Suppressor macrophage (primary cell): ENCODE results near the gene MBD2.
"Not testable (repeated sequence)": the region's sequence is repeated elsewhere in the genome, so short reads cannot be mapped to it uniquely, and the experiment has no call there.

Experiments
- DNase-seq, 4 experiments: peaks; one replicate each; pipeline ENCODE4 v3.0.0-alpha.2; 2020 to 2022
- total RNA-seq, 17 experiments: gene quantifications; one replicate each; lab custom pipeline; 2026; ENCODE audit warnings: mixed read lengths in 6 of 17, inconsistent platforms in 3 of 17; lab: John Stamatoyannopoulos, UW

Gene MBD2, protein sequence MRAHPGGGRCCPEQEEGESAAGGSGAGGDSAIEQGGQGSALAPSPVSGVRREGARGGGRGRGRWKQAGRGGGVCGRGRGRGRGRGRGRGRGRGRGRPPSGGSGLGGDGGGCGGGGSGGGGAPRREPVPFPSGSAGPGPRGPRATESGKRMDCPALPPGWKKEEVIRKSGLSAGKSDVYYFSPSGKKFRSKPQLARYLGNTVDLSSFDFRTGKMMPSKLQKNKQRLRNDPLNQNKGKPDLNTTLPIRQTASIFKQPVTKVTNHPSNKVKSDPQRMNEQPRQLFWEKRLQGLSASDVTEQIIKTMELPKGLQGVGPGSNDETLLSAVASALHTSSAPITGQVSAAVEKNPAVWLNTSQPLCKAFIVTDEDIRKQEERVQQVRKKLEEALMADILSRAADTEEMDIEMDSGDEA
- total RNA-seq, result 74.7 to 126 (median 89.5) reads per million in 17 experiments

DNA sequence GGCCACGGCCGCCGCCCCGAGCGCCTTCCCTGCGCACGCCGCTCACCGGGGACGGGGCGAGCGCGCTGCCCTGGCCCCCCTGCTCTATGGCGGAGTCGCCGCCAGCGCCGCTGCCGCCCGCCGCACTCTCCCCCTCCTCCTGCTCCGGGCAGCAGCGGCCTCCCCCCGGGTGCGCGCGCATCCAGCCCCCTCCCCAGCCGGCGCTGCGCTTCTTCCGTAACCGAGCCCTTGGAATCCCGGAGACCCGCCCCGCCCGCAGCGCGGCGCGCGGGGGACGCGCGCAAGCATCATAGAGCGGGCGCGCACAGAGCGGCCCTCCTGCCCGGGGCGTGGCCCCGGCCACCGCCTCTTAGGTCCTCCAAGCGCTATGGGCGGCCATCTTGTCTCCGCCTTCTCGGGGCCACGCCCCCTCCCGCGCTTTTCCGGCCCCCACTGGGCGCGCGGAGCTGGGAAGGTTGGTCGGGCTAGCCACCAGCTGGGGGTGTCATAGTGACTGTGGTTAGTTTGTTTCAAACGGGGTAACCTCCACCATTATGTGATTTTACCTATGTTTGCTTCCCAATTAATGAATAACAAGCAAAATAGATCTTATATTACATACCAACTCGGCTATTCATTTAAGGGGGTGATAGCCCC, at the start of gene MBD2:
TSS of gene MBD2 (minus strand) at position 291 of the 636 bp plus-strand sequence. CDS start at position 181, 110 bp downstream.
- DNase-seq, result peak; percentile 97 to 99 (median 98)

DNA sequence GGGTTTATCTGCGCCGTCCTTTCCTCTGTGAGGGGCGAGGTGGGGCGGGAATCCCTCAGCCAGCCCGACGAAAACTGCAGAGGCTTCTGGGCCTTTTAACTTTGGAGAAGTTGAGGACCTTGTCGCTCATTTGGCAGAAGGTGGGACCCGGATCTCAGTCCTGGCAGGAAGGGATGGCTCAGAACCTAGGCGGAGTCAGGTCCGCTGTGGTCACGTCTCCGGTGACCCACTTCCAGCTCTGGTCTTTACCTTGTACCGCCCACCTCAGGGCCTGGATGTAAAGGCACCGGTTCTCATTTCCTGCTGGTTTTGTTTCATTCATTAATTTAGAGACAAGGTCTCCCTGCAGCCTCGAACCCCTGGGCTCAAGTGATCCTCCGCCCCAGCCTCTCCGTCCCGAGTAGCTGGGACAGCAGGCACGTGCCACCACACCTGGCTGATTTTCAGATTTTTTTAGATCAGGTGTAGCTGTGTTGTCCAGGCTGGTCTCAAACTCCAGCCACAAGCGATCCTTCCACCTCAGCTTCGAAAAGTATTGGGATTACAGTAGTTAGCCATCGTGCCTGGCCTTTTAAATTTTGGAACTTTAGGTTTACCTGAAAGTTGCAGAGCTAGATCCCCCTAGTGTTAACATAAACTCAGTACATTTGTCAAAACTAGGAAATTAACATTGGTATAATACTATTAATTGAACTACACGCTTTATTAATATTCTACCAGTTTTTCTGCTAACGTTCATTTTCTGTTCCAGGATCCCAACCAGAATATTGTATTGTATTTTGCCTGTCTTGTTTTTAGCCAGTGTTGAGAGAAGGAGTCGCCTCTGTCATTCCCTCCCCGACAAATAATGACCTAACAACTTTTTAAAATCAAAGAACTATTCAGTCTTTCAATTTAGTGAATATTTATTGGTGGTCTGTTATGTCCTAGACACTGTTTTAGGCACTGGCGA, 45.7 kb upstream of the MBD2 start:
- DNase-seq, result peak in 3 of 4 experiments; percentile 57 to 79 (median 75)

DNA sequence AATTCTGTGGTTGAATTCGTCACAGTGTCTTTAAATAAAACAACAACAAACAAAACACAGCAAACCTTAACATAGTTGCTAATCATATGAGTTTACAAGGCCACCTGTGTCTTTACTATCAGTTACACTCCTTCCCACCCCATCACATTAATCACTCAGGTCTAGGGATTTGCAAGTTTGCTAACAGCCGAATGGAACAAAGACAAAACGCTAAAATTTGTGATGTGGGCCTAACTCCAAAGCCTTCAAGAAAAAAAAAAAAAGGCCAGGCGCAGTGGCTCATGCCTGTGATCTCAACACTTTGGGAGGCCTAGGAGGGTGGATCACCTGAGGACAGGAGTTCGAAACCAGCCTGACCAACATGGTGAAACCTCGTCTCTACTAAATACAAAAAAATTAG, 44.3 kb upstream of the MBD2 start:
- DNase-seq, result peak in 1 of 4 experiments; percentile 12

DNA sequence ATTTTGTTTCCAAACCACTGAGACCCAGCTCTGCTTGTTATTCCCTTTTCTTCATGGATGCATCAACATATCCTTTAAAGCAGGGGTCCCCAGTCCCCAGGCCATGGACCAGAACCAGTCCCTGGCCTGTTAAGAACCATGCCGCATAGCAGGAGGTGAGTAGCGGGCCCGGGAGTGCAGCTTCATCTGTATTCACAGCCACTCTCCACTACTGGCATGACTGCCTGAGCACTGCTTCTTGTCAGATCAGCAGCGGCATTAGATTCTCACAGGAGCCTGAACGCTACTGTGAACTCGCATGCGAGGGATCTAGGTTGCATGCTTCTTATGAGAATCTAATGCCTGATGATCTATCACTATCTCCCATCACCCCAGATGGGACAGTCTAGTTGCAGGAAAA, 43.2 kb upstream of the MBD2 start:
- DNase-seq, result no peak

DNA sequence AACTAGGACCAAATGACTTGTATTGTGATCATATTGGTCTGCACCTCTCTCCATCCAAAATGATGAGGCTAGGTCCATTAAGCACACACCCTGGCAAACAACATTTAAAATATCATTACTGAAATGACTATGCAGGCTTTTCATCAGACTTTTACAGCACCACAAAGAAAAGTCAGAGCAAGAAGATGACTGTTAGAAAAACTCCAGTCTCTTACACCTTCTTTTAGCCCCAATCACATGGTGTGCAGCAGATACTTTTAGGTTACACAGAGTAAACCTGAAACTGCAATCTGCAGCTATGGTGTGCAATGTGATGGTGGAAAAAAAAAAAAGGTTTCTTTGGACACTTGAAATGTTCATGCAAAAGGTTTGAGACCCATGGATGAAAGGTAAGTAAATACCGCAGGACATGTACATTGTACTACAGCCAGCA, 39.5 kb upstream of the MBD2 start:
- DNase-seq, result no peak

DNA sequence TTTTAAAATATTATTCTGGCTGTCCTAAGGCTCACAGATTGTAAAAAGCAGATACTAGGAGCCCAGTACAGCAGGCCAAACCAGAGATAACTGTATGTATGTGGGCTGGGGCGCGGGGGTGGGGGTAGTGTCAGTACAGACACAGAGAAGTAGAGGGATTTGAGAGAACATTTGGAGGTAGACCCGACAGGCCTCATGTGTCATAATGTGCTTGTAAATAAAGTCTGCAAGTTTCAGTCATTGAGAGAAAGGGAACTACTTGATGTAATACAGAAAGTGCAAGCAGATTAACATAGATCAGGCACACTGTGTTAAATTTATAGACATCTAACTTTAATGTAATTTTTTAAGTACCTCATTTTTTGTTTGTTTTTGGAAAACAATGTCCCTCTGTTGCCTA, 37.4 kb upstream of the MBD2 start:
- DNase-seq, result peak; percentile 64 to 86 (median 82)

DNA sequence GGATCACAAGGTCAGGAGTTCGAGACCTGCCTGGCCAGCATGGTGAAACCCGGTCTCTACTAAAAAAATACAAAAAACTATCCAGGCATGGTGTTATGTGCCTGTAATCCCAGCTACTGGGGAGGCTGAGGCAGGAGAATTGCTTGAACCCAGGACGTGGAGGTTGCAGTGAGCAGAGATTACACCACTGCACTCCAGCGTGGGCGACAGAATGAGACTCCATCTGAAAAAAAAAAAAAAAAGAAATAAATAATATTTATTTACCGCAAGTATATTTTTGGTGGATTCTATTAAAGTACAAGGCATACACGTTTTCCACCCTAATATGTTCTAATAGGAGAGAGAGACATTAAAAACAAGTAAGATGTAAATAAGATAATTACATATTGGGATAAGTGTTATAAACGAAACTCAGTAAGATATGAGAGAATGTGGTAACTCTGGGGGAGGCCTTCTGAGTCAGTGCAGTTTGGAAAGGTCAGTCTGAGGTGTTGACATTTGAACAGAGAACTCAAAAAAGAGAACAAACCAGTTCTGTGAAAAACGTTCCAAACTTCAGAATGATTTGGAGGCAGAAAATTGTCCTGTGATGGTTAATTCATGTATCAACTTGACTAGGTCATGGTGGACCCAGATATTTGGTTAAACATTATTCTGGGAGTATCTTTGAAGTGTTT, 36.1 kb upstream of the MBD2 start:
- peak; percentile 75 to 91 (median 82) for DNase-seq

DNA sequence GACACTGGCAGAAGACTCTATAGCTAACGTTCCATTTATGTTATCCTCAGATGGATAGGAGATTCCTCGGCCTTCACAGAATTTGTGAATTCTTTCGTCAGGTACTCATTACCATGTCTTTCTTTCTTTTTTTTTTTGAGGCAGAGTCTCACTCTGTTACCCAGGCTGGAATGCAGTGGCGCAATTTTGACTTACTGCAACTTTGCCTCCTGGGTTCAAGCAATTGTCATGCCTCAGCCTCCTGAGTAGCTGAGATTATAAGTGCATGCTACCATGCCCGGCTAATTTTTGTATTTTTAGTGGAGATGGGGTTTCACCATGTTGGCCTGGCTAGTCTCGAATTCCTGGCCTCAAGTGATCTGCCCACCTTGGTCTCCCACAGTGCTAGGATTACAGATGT, 33.3 kb upstream of the MBD2 start:
- not testable (repeated sequence) for DNase-seq

DNA sequence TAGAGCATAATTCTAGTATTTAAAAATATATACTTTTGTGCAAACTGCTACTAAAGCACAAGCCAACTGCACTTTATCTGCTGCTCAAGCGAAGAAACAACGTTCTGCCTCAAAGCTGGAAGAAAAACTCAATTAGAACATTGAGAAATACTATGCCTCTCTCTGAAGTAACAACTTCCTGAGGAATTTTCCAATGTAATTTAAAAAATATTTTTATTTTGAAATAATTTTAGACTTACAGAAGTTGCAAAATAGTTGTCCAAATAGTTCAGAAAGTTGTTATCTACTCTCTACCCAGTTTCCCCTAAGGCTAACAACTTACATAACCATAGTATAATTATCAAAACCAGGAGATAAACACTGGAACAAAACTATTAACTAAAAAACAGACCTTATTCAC, 32.5 kb upstream of the MBD2 start:
- peak in 3 of 4 experiments; percentile 20 to 60 (median 48) for DNase-seq

DNA sequence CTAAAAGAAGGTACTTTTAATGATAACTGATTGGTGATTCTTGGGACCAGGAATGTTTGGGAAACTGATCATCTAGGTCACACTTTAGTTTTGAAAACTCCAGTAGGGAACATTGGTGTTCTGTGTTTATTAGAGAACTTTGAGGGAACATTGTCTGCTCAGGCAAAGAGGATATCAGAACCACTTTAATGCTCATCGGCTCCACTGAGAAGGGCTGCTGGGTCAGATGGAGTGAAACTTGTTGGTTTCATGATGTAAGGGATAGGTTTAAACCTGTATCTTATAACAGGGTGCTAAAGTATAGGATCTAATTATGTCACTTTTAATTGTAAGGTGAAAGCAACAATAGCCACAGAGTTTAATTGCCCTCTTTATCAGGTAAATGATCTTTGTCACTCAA, 30.7 kb upstream of the MBD2 start:
- DNase-seq, result no peak

DNA sequence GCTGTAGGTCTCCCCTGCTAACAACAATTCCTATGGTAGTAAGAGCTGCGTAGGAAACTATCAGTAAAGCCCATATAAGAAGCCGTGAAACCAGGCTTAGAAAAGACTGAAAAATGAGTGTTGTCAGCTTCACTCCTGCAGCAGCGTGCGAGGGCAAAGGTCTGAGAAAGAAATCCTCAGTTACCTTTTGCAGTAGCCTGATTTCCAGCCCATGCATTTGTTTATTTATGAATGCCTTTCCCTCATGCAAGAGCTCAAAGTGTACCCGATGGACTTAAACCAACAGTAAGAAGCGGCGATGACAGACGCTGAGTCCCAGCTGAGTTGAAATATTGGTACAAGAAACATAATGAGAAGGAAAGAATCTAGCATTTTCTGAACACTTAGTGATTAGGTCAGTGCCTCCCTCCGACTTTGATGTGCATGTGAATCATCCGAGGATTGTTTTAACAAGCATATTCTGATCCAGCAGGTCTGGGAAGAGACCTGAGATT, 29.8 kb upstream of the MBD2 start:
- DNase-seq, result no peak

DNA sequence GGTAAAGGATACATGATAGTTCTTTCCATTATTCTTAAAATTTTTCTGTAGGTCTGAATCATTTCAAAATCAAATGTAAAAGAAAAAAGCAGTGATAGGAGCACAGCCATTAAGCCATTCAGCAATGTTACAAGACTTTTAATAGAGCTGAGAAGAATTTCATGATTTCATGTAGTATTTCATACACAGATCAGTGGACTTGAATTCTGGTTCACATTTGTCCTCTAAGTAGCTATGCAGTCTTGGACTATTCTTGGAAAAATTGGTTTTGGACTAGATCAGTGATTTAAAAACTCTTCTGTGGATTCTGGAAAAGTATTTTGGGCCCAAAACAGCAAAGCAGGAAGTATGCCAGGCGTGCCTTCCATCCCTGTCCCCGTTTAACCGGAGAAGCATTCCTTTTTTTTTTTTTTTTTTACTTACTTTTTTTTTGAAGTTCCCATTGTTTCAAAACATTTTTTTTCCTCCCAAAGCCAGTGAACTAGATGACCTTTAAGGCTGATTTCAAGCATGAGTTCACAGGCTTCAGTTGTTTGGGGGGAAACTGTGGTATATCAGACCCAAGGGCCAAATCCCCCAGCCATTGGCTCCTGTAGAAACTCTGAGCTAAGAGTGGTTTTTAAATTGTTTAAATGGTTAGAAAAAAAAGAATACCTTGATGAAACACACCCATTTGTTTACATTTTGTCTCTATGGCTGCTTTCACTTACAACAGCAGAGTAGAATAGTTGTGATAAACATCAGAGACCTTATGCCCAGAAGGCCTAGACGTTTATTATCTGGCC, 27.3 kb upstream of the MBD2 start:
- DNase-seq, result peak in 3 of 4 experiments; percentile 28 to 51 (median 32)

DNA sequence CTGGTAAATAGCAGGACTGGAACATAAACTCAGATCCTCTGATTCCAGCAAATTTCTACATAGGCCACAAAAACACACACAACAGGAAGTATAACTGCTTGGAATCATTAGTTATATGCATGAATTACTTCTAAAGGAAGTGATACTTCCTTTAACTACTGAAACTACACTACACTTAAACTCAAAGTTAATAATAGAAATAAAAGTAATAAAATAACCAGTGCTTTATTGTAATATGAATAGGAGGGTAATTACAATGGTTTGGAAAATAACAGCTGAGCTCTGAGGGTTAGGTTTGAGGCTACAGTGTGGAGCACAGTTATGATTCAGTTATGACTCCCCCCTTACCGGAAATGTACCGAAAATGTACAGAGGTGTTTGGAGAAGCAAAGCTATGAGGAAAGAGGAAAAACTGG, 26.4 kb upstream of the MBD2 start:
- peak in 3 of 4 experiments; percentile 21 to 71 (median 63) for DNase-seq

DNA sequence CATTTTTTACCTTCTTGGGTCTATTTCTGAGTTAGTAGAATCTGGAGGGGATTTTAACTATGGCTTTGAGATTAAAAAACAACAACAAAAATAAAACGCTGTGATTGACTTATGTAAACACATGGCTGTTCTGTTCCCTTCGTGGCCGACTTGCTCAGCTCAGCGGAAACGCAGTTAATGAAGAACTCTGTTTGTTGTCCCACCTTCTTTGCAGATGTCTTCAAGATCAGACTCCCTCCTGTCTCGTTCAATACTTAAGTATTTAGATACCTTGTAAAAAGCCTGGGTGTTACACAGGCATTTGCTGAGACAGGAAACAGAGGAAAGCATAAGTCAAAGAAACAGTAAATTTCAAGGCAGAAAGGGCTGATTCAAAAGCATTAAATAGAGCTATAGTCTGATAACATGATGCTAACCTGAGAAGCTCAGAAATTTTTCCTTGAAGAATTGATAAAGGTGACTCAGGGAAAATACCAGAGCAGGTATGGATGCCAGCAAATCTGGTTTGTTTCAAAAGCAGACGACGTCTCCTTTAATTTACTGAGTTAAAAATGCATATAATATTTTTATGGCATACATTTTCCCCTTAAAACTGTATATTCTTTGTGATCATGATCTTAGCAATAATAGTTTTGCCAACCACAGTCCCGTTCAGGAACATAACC, 23.2 kb upstream of the MBD2 start:
- no peak for DNase-seq

DNA sequence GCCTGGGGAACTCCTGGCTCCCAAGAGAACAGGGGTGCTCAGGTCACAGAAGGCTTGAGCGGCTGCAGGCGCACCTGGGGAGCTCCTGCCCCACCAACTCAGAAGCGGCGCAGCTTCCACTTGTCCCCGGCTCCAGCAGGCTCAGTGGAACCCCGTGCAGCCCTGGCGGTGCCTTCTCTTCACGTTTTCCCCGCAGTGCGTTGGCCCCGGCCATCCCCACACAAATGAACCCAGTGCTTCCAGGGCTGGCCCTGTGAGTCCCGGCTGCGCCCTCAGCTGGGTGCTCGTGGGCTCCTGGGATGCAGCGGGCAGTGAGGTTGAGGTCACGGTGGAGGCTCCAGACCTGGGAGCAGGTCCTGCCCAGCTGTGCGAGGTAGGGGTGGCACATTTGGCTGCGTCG, 17.9 kb upstream of the MBD2 start:
- no peak for DNase-seq

DNA sequence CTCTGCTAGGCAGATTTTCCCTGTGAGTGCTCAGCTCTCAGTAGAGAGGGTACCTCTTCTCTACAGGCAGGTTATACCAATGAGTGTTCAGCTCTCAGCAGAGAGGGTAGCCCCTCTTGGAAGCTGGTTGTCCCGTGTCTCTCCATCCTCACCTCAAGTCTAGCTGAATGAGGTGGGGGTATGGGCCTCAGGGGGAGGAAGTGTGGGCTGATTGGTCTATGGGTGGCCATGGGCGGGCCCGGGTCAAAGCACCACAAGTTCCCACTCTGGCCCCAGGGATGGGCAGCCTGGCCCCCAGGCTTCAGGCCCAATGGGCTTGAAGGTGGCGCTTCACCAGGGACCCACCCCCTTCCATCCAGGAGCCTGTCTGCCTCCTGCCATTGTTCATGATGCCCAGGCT, 17.0 kb upstream of the MBD2 start:
- no peak for DNase-seq

DNA sequence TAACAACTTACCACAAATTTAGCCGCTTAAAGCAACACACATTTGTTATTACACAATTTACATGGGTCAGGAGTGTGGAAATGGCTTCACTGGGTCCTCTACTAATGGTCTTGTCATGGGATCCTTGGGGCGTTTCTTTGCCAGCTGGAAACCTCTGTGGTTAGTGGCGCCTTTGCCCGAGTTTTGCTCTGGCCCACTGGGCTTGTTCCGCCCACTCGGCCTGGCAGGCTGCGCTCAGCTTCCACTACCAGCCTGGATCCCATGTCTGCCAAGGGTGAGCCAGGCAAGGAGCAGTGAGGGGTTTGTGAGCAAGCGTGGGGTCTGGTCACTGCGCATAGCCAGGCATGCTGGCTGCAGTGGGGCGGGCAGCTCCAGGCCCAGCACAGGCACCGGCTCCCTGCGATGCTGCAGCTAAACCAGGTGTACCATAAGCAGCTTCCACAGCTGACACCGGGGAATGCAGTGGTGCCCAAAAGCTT, 16.2 kb upstream of the MBD2 start:
- peak; percentile 88 to 96 (median 94) for DNase-seq

DNA sequence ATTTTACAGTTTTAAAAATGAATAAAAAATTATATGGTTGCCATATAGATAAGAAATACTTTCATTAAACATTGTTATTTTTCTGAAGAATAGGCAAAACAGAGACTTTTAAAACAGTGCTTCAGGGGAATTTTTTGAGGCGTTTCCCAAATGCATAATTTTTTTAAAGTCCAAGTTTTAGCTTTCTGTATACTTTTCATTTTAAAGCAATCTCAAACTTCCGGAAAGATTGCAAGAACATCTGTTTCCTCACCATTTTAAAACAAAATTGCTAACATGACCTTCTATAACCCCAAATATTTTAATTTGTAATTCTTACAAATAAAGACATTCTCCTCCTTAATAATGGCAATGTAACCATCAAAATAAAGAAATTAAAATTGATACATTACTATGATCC, 15.1 kb upstream of the MBD2 start:
- peak in 2 of 4 experiments; percentile 61 to 73 for DNase-seq

DNA sequence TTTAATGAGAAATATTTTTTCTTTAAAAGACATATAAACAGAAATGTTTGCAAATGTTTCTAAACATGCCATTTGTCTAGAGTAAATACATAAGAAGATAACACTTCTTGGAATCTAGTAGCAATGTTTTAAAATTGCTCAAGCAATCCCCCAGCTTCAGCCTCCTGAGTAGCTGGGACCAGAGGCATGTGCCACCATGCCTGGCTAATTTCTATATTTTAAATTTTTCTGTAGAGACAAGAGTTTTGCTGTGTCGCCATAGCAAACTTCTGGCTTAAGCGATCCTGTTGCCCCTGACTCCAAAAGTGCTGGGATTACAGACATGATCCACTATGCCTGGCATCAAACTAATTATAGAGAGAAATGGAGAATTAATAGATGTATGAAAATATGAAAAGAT, 14.6 kb upstream of the MBD2 start:
- DNase-seq, result peak in 2 of 4 experiments; percentile 10 to 20
